Spleen (tissue), 13 donors: Measurements from ENCODE around the gene TMEM33. TPM values are rescaled to one million over a fixed set of nuclear protein-coding genes. Genes with fewer than 3 reads are reported as not detected.

Source experiments
- DNase-seq: peaks from one replicate; pipeline ENCODE4 v3.0.0-alpha.2; 2020
- H3K27ac ChIP-seq, 8 donors: fragments of 200-600 bp; sonication (generic) in 7 of 8; 1 replicate in 4 of 8; 2 replicates in 4 of 8; pipeline versions ENCODE4 v1.5.0 to v1.8.0; 2016 to 2021; ENCODE audit warnings: inconsistent platforms in 4 of 8, mild to moderate bottlenecking in 4 of 8, moderate library complexity in 1 of 8
- H3K27me3 ChIP-seq, 7 donors: fragments of 200-600 bp; sonication (generic) in 6 of 7; replicated peaks in 1 of 7; 1 replicate in 4 of 7; 2 replicates in 3 of 7; pipeline versions ENCODE4 v1.5.0 to v1.8.0; 2016 to 2021; ENCODE audit warnings: inconsistent platforms in 3 of 7, mild to moderate bottlenecking in 1 of 7
- H3K36me3 ChIP-seq, 6 donors: fragments of 200-600 bp; sonication (generic) in 5 of 6; 1 replicate in 4 of 6; 2 replicates in 2 of 6; pipeline versions ENCODE4 v1.5.0 to v1.8.0; 2016 to 2021; ENCODE audit warnings: inconsistent platforms in 2 of 6
- H3K4me1 ChIP-seq, 6 donors: fragments of 200-600 bp; sonication (generic) in 5 of 6; 1 replicate in 3 of 6; 2 replicates in 3 of 6; pipeline versions ENCODE4 v1.5.0 to v1.8.0; 2016 to 2021; ENCODE audit warnings: inconsistent platforms in 3 of 6
- H3K4me3 ChIP-seq, 8 donors: fragments of 200-600 bp; sonication (generic) in 7 of 8; 1 replicate in 4 of 8; 2 replicates in 4 of 8; pipeline versions ENCODE4 v1.5.0 to v1.8.0; 2016 to 2021; ENCODE audit warnings: inconsistent platforms in 4 of 8, mild to moderate bottlenecking in 4 of 8, moderate library complexity in 2 of 8
- H3K9me3 ChIP-seq, 8 donors: fragments of 200-600 bp; sonication (generic) in 7 of 8; 1 replicate in 4 of 8; 2 replicates in 4 of 8; pipeline versions ENCODE4 v1.5.0 to v1.8.0; 2016 to 2021; ENCODE audit warnings: inconsistent platforms in 4 of 8
- POLR2A ChIP-seq, 3 donors: fragments of 450-650 bp; IDR thresholded peaks; one replicate each; pipeline ENCODE4 v1.5.1; 2017; ENCODE audit warnings: antibody characterized with exemption in 3 of 3, mild to moderate bottlenecking in 1 of 3
- POLR2AphosphoS5 ChIP-seq, 3 donors: sonication (generic); formaldehyde crosslinking; IDR thresholded peaks; one replicate each; pipeline ENCODE4 v1.5.1; 2017; ENCODE audit warnings: antibody characterized with exemption in 3 of 3
- WGBS, 5 donors: extraction: QIAGEN DNeasy Blood & Tissue Kit in 3 of 5; methylation state at CpG; one replicate each; pipeline versions ENCODE4 v1.1.5 to v1.1.7; 2013 to 2018; 5-methylcytosine and 5-hydroxymethylcytosine counted together
- intact Hi-C: fragments of 100-400 bp; cut with DNase I; formaldehyde crosslinking; loops from one replicate; pipeline ENCODE4 v1.15.0; 2023; ENCODE audit warnings: low total_unique reads
- long read RNA-seq, 2 donors: transcript quantifications; one replicate each; lab custom pipeline, GENCODE V29; 2026
- polyA plus RNA-seq, 3 donors: library from polyadenylated mRNA; stranded (reverse); fragments of 200-250 nt; gene quantifications; one replicate each; pipeline ENCODE4 v1.2.1, GENCODE V29; 2013
- total RNA-seq, 7 donors: library from RNA; depleted of rRNA in 3 of 7; stranded (reverse); fragments of >200 nt in 3 of 7; fragmentation: NEBNext Ultra II Directional in 4 of 7; extraction: Animal tissue kit (Norgen Biotek cat#: 25700) in 4 of 7; gene quantifications; one replicate each; pipeline versions ENCODE4 v1.1.0 to v1.2.1, GENCODE V29; 2016 to 2021
- TF ChIP-seq, protein P1 (sequence below), 11 experiments: fragments of 200-600 bp in 7 of 11; fragments of 450-650 bp in 4 of 11; sonication (generic) in 4 of 11; IDR thresholded peaks in 8 of 11; conservative IDR thresholded peaks in 3 of 11; 1 replicate in 7 of 11; 2 replicates in 4 of 11; pipeline versions ENCODE4 v1.4.0 to v1.8.0; 2016 to 2021; ENCODE audit warnings: antibody characterized with exemption in 11 of 11, inconsistent platforms in 4 of 11, mild to moderate bottlenecking in 1 of 11
- donor health status: healthy with polysubstance abuse.
- donor health status: DM: no; HTN: no; CAD: no; lungs with moderate emphysema.
- donor health status: DM: no; HTN: no; CAD: no.
- donor health status: Bipolar disorder and iron deficiency.
- donor health status: healthy.
- donor health status: DM: no; HTN: no; CAD: no.
- donor health status: DM: yes; HTN: yes; CAD: no.

The TMEM33 gene, protein sequence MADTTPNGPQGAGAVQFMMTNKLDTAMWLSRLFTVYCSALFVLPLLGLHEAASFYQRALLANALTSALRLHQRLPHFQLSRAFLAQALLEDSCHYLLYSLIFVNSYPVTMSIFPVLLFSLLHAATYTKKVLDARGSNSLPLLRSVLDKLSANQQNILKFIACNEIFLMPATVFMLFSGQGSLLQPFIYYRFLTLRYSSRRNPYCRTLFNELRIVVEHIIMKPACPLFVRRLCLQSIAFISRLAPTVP
- total RNA-seq: 10 to 100 TPM; 51.4 to 69.2 (median 55.7) TPM
- polyA plus RNA-seq: 1 to 10 TPM; 4.3 to 8.8 (median 5.8) TPM
- long read RNA-seq, donor 1, full-length matches to known transcripts: 6 of 6 reads
- long read RNA-seq, donor 1, partial matches to known transcripts: 0 of 6 reads
- long read RNA-seq, donor 1, other reads (novel, unspliced or antisense): 0 of 6 reads
- long read RNA-seq, donor 2, full-length matches to known transcripts: 7 of 7 reads
- long read RNA-seq, donor 2, partial matches to known transcripts: 0 of 7 reads
- long read RNA-seq, donor 2, other reads (novel, unspliced or antisense): 0 of 7 reads

DNA sequence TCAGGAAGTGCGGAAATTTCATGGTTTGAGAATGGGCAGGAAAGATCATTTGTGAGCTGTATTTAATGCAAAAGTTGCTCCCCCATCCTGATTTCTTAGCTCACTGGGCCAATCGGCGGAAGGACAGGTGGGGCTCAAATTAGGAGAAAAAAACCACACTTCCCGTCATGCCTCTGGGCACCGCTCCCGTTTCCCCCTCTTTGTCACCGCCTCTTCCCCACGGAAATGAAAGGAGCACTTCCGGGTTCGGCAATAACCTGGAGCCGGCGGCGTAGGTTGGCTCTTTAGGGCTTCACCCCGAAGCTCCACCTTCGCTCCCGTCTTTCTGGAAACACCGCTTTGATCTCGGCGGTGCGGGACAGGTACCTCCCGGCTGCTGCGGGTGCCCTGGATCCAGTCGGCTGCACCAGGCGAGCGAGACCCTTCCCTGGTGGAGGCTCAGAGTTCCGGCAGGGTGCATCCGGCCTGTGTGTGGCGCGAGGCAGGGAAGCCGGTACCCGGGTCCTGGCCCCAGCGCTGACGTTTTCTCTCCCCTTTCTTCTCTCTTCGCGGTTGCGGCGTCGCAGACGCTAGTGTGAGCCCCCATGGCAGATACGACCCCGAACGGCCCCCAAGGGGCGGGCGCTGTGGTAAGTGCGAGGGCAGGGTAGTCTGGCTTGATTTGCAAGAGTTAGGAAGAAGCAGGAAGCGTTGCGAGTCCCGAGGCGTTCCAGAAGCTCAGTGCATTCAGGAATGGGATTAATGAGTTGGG is at the start of gene TMEM33:
TMEM33 (plus strand) TSS at position 529 of the 751 bp plus-strand sequence; CDS start at position 585, 56 bp downstream.
- H3K27ac ChIP-seq: peak within 1 kb of the TSS; percentile 64 to 94 (median 88)
- intact Hi-C loops: no loop called here
- 2% methylated on average over 33 to 49 of the region's 49 CpGs for WGBS, 5 donors
- peaks cover 0 to 18% (median 5%) of the 10 kb centered on the region in 6 donors for H3K36me3 ChIP-seq
- TF ChIP-seq POLR2AphosphoS5 (IDR thresholded peaks at IDR 0.05) (peak; percentile 95 to 98 (median 95)), POLR2A (IDR thresholded peaks at IDR 0.05) (peak; percentile 33 to 66 (median 42))
- TF ChIP-seq, protein P1, sequence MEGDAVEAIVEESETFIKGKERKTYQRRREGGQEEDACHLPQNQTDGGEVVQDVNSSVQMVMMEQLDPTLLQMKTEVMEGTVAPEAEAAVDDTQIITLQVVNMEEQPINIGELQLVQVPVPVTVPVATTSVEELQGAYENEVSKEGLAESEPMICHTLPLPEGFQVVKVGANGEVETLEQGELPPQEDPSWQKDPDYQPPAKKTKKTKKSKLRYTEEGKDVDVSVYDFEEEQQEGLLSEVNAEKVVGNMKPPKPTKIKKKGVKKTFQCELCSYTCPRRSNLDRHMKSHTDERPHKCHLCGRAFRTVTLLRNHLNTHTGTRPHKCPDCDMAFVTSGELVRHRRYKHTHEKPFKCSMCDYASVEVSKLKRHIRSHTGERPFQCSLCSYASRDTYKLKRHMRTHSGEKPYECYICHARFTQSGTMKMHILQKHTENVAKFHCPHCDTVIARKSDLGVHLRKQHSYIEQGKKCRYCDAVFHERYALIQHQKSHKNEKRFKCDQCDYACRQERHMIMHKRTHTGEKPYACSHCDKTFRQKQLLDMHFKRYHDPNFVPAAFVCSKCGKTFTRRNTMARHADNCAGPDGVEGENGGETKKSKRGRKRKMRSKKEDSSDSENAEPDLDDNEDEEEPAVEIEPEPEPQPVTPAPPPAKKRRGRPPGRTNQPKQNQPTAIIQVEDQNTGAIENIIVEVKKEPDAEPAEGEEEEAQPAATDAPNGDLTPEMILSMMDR (IDR thresholded peaks at IDR 0.05 in 8 of 11, conservative IDR thresholded peaks at IDR 0.05 in 3 of 11): peak in 5 of 11 experiments; percentile 24 to 45 (median 43)
- DNase-seq: peak; percentile 93
- H3K9me3 ChIP-seq: no peaks in the 10 kb centered on the region
- no peaks in the 10 kb centered on the region for H3K27me3 ChIP-seq
- peaks cover 15 to 62% (median 41%) of the 10 kb centered on the region in 6 donors for H3K4me1 ChIP-seq
- peak within 1 kb of the TSS; percentile 85 to 100 (median 97) for H3K4me3 ChIP-seq

DNA sequence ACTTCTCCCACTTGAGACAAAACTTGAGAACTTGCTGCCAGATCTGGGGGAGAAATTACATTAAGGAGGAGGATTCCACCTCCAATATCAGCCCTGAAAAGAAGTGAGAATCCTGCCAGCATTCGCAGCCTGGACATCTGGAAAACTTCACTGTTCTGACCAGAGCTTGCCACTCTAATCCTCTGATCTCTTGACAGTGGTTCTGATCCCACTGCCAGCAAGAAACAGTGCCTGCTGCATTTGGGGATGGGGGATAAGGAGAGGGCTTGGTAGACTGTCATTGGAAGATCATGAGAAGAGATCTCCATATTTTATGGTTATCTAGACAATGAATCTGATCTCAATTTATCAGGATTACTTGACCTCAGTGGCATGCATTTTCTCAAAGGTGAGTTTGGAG is 49.8 kb upstream of the TMEM33 start:
- no peak for DNase-seq
- H3K36me3 ChIP-seq: no peaks in the 10 kb centered on the region
- H3K9me3 ChIP-seq: no peaks in the 10 kb centered on the region
- peaks cover 3 to 68% (median 23%) of the 10 kb centered on the region in 7 donors for H3K27me3 ChIP-seq
- intact Hi-C loops: no loop called here
- H3K4me1 ChIP-seq: peaks cover 14 to 44% (median 27%) of the 10 kb centered on the region in 6 donors
- 83 to 95% (median 89%) methylated on average over 1 of the region's 1 CpG for WGBS, 5 donors
- no peak overlapping the region for H3K4me3 ChIP-seq
- H3K27ac ChIP-seq: no peak overlapping the region
- TF ChIP-seq POLR2A (IDR thresholded peaks at IDR 0.05): no peak
- TF ChIP-seq POLR2AphosphoS5 (IDR thresholded peaks at IDR 0.05): no peak
- TF ChIP-seq, protein P1 (IDR thresholded peaks at IDR 0.05 in 8 of 11, conservative IDR thresholded peaks at IDR 0.05 in 3 of 11): no peak

DNA sequence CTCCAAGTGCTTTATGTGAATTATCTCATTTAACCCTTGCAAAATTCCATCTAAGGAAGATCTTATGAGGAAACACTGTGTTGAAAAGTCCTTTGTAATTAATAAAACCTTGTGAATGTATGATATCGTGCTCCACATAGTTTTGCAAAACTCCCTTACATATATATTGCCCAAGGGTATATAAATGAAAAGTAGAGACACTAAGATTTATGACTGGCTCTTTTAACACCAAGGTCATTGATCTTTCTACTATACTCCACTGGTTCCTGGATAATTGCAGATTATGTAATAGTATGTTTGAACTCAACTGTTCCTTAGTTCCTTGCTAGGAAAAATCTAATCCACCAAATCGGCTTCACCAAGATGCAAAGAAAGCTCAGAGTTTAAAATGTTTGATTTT is 48.0 kb upstream of the TMEM33 start:
- intact Hi-C loops: no loop called here
- Histone ChIP-seq H3K27ac (no peak overlapping the region), H3K27me3 (peaks cover under 1 to 55% (median 5%) of the 10 kb centered on the region in 7 donors)

More for the DNA sequence above, 48.0 kb upstream of the TMEM33 start:
- 66 to 75% (median 75%) methylated on average over 2 of the region's 2 CpGs for WGBS, 5 donors
- Histone ChIP-seq H3K4me3 (no peak overlapping the region), H3K4me1 (peaks cover 5 to 25% (median 9%) of the 10 kb centered on the region in 6 donors), H3K9me3 (no peaks in the 10 kb centered on the region), H3K36me3 (no peaks in the 10 kb centered on the region)
- TF ChIP-seq POLR2AphosphoS5 (IDR thresholded peaks at IDR 0.05) (no peak), POLR2A (IDR thresholded peaks at IDR 0.05) (no peak)
- TF ChIP-seq, protein P1 (IDR thresholded peaks at IDR 0.05 in 8 of 11, conservative IDR thresholded peaks at IDR 0.05 in 3 of 11): no peak
- no peak for DNase-seq
